Measurements from ENCODE around the gene DCP1B.

GRCh38 chr12:2039034-2039433 lies 34.8 kb upstream of the DCP1B start:
- TF ChIP-seq MAX (IDR thresholded peaks at IDR 0.05; ENCODE audit: insufficient read depth, insufficient read length) = no peak
- no peak for TF ChIP-seq MYC (IDR thresholded peaks at IDR 0.05; ENCODE audit: low read depth, low read length)
- no peak for TF ChIP-seq POLR2A (IDR thresholded peaks at IDR 0.05; ENCODE audit: low read depth, low read length)
- TF ChIP-seq CTCF (IDR thresholded peaks at IDR 0.05; ENCODE audit: extremely low read depth in 1 of 2, insufficient read depth in 1 of 2, low read depth in 1 of 2, low read length in 2 of 2) = no peak
- no peak for TF ChIP-seq POLR2AphosphoS5 (IDR thresholded peaks at IDR 0.05; ENCODE audit: insufficient read depth, low read depth, low read length)
- TF ChIP-seq EZH2 (IDR thresholded peaks at IDR 0.05; ENCODE audit: borderline replicate concordance, low read depth, low read length, severe bottlenecking) = no peak
- TF ChIP-seq JUN (IDR thresholded peaks at IDR 0.05; ENCODE audit: borderline replicate concordance, insufficient read depth, insufficient read length, low read depth) = no peak
- no peak for TF ChIP-seq GATA2 (IDR thresholded peaks at IDR 0.05; ENCODE audit: insufficient read depth, insufficient read length, low read depth, low read length)
- no peak for TF ChIP-seq FOS (IDR thresholded peaks at IDR 0.05; ENCODE audit: borderline replicate concordance, insufficient read depth, low read length)

Measured in endothelial cell of umbilical vein (primary cell).